Superior temporal gyrus (tissue), 1 donor: ENCODE data around the gene CCNE1.

Experiments used
- DNase-seq: peaks from one replicate; pipeline ENCODE4 v3.0.0-alpha.2; 2016; ENCODE audit errors: extremely low spot score

Gene CCNE1

GRCh38 chr19:29811125-29812079 is at the start of gene CCNE1:
Gene CCNE1, plus strand, starts transcription at chr19:29811991. Its CDS starts 565 bp downstream, at chr19:29812556.
- DNase-seq: peak; percentile 78

- no peak for DNase-seq
Measured at GRCh38 chr19:29763196-29763595, 48.6 kb upstream of the CCNE1 start.

- DNase-seq: no peak
Measured at GRCh38 chr19:29764361-29764760, 47.4 kb upstream of the CCNE1 start.

- no peak for DNase-seq
Measured at GRCh38 chr19:29766100-29766499, 45.7 kb upstream of the CCNE1 start.

GRCh38 chr19:29767039-29767735 is 44.6 kb upstream of the CCNE1 start:
- DNase-seq: no peak

- no peak for DNase-seq
Measured at GRCh38 chr19:29768166-29768565, 43.6 kb upstream of the CCNE1 start.

- no peak for DNase-seq
Measured at GRCh38 chr19:29769997-29770396, 41.8 kb upstream of the CCNE1 start.

GRCh38 chr19:29770648-29771047 is 41.1 kb upstream of the CCNE1 start:
- no peak for DNase-seq

GRCh38 chr19:29771708-29772414 is 39.9 kb upstream of the CCNE1 start:
- peak; percentile 57 for DNase-seq

GRCh38 chr19:29772696-29773095 is 39.1 kb upstream of the CCNE1 start:
- DNase-seq: no peak

- no peak for DNase-seq
Measured at GRCh38 chr19:29773141-29773540, 38.6 kb upstream of the CCNE1 start.

- DNase-seq: no peak
Measured at GRCh38 chr19:29774126-29774525, 37.7 kb upstream of the CCNE1 start.

GRCh38 chr19:29777781-29778309 is 33.9 kb upstream of the CCNE1 start:
- no peak for DNase-seq

- DNase-seq: no peak
Measured at GRCh38 chr19:29779921-29780320, 31.9 kb upstream of the CCNE1 start.

GRCh38 chr19:29781386-29782259 is 30.2 kb upstream of the CCNE1 start:
- no peak for DNase-seq

- no peak for DNase-seq
Measured at GRCh38 chr19:29782260-29782580, 29.6 kb upstream of the CCNE1 start.

GRCh38 chr19:29783627-29784190 is 28.1 kb upstream of the CCNE1 start:
- DNase-seq: no peak

GRCh38 chr19:29784598-29785223 is 27.1 kb upstream of the CCNE1 start:
- DNase-seq: no peak

GRCh38 chr19:29785360-29785759 is 26.4 kb upstream of the CCNE1 start:
- no peak for DNase-seq

- no peak for DNase-seq
Measured at GRCh38 chr19:29785955-29786589, 25.7 kb upstream of the CCNE1 start.
